Aorta (tissue), 5 donors: Measurements from ENCODE around the gene AOC2. TPM values are rescaled to one million over a fixed set of nuclear protein-coding genes. Genes with fewer than 3 reads are reported as not detected.
"Not testable (repeated sequence)": the region's sequence is repeated elsewhere in the genome, so short reads cannot be mapped to it uniquely, and the experiment has no call there.

Experiments used
- ATAC-seq: fragments of 200-7000 bp; cut with Tn5 transposase; one replicate; pipeline ENCODE4 v1.9.1; 2022; ENCODE audit warnings: moderate library complexity; ENCODE audit not compliant: low FRiP score
- DNase-seq, 2 donors: peaks; one replicate each; pipeline ENCODE4 v3.0.0-alpha.2; 2020
- H3K27ac ChIP-seq, 2 donors: one replicate each; pipeline ENCODE4 v1.5.1; 2013; ENCODE audit warnings: low read length in 2 of 2, mild to moderate bottlenecking in 2 of 2, moderate library complexity in 2 of 2, control low read depth in 1 of 2, inconsistent platforms in 1 of 2, low read depth in 1 of 2
- H3K27me3 ChIP-seq, 2 donors: one replicate each; pipeline ENCODE4 v1.6.1; 2013; ENCODE audit warnings: control low read depth in 1 of 2, low read length in 1 of 2, mild to moderate bottlenecking in 1 of 2, moderate library complexity in 1 of 2; ENCODE audit not compliant: insufficient read depth in 2 of 2, control insufficient read depth in 1 of 2
- H3K36me3 ChIP-seq, 2 donors: one replicate each; pipeline ENCODE4 v1.6.1; 2013; ENCODE audit warnings: control low read depth in 1 of 2, low read length in 1 of 2, mild to moderate bottlenecking in 1 of 2; ENCODE audit not compliant: insufficient read depth in 2 of 2, control insufficient read depth in 1 of 2
- H3K4me1 ChIP-seq, 2 donors: one replicate each; pipeline ENCODE4 v1.6.1; 2013; ENCODE audit warnings: low read length in 2 of 2, control low read depth in 1 of 2, mild to moderate bottlenecking in 1 of 2, moderate library complexity in 1 of 2; ENCODE audit not compliant: insufficient read depth in 2 of 2, control insufficient read depth in 1 of 2
- H3K4me3 ChIP-seq, 2 donors: one replicate each; pipeline ENCODE4 v1.5.1; 2013; ENCODE audit warnings: low read length in 2 of 2, control low read depth in 1 of 2, mild to moderate bottlenecking in 1 of 2
- H3K9me3 ChIP-seq: one replicate; pipeline ENCODE4 v1.6.1; 2013; ENCODE audit warnings: mild to moderate bottlenecking, low read length; ENCODE audit not compliant: control insufficient read depth
- whole genome bisulfite sequencing, 2 donors: extraction: QIAGEN DNeasy Blood & Tissue Kit; methylation state at CpG; one replicate each; pipeline ENCODE4 v1.1.7; 2013; 5-methylcytosine and 5-hydroxymethylcytosine counted together
- intact Hi-C, 2 donors: fragments of 100-400 bp; cut with DNase I; formaldehyde crosslinking; loops; one replicate each; pipeline versions ENCODE4 v1.14.2 to v1.15.0; 2022
- polyA plus RNA-seq, 2 donors: library from polyadenylated mRNA; stranded (reverse); fragments of 200-250 nt; gene quantifications; one replicate each; pipeline ENCODE4 v1.2.3, GENCODE V29; 2013
- total RNA-seq, 2 donors: library from RNA; stranded (reverse); fragmentation: NEBNext Ultra II Directional; extraction: Animal tissue kit (Norgen Biotek cat#: 25700); gene quantifications; one replicate each; pipeline ENCODE4 v1.2.1, GENCODE V29; 2021
- donor health status: healthy with polysubstance abuse.
- donor health status: Bipolar disorder and iron deficiency.
- donor health status: DM: no; HTN: no; CAD: no.
- donor health status: DM: no; HTN: no; CAD: no.
- donor health status: DM: yes; HTN: yes; CAD: no.

AOC2 gene
- total and polyA plus RNA-seq, 4 donors = 0.25 to 2.6 (median 1.1) TPM

DNA sequence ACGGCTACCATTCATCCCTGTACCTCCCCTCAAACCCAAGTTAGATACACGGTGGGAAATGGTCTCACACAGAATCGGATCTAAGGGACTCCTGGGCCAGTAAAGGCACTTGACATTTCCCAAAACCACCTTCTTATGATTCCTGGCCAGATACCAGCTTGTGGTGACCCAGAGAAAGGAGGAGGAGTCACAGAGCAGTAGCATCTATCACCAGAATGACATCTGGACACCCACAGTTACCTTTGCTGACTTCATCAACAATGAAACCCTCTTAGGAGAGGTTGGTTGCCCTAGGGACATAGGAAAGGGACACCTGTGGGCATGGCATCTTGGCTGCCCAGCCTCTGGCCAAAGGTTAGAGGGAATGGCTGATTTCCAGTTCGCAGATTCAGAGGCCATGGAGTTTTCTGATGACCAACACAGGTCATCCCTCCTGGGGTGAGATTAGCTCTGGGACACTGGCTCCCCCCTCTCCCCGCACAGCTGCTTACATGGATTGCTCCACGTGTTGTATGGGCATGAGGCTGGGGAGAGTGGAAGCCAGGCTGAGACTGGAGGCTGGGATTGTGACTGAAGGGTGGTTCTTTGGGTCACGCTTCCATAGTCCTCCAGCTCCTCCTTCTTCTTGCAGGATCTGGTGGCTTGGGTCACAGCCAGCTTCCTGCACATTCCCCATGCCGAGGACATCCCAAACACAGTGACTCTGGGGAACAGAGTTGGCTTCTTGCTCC, 5.2 kb downstream of the AOC2 start:
- no peak for ATAC-seq
- Histone ChIP-seq H3K27me3 (no peaks in the 10 kb centered on the region), H3K27ac (no peak overlapping the region), H3K4me3 (no peak overlapping the region), H3K4me1 (no peaks in the 10 kb centered on the region), H3K9me3 (no peaks in the 10 kb centered on the region), H3K36me3 (no peaks in the 10 kb centered on the region)
- DNase-seq = no peak
- intact Hi-C loops = loop anchor here in 1 of 2 donors (10.0 kb wide), 1 partner anchor 145 kb away; the partner anchor contains the start of gene RPL27
- 46 to 48% methylated on average over 8 of the region's 8 CpGs for WGBS, 2 donors

DNA sequence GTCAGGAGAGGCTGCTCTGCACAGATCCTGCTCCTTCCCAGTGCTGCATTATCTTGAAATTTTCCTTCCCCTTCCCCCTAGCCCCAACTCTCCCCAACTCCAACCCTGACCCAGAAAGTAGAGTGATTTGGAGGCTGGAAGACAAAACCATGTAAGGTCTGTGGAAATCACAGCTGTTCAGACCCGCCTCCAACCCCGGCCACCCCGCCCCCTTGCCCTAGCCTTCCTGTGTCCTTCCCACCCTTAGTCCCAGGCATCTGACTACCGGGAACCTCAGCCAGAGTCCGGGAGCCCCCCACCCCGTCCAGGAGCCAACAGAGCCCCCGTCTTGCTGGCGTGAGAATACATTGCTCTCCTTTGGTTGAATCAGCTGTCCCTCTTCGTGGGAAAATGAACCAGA, 6.6 kb downstream of the AOC2 start, which contains the start of gene AOC3:
AOC3 (plus strand) TSS at position 246 of the 400 bp plus-strand sequence; CDS start at position 391, 145 bp downstream.
- ATAC-seq = peak; percentile 70
- peak within 1 kb of the TSS; percentile 80 to 94 for H3K27ac ChIP-seq

DNA sequence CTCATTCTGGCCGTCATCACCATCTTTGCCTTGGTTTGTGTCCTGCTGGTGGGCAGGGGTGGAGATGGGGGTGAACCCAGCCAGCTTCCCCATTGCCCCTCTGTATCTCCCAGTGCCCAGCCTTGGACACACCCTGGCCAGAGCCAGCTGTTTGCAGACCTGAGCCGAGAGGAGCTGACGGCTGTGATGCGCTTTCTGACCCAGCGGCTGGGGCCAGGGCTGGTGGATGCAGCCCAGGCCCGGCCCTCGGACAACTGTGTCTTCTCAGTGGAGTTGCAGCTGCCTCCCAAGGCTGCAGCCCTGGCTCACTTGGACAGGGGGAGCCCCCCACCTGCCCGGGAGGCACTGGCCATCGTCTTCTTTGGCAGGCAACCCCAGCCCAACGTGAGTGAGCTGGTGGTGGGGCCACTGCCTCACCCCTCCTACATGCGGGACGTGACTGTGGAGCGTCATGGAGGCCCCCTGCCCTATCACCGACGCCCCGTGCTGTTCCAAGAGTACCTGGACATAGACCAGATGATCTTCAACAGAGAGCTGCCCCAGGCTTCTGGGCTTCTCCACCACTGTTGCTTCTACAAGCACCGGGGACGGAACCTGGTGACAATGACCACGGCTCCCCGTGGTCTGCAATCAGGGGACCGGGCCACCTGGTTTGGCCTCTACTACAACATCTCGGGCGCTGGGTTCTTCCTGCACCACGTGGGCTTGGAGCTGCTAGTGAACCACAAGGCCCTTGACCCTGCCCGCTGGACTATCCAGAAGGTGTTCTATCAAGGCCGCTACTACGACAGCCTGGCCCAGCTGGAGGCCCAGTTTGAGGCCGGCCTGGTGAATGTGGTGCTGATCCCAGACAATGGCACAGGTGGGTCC, 7.2 kb downstream of the AOC2 start:
- DNase-seq, H3K9me3 ChIP-seq, H3K4me1 ChIP-seq, H3K36me3 ChIP-seq, H3K27me3 ChIP-seq: not testable (repeated sequence)
- ATAC-seq = peak; percentile 27
- intact Hi-C loops = loop anchor here in 1 of 2 donors (2.0 kb wide), 1 partner anchor 43 kb away; no protein-coding TSS in a partner anchor
- peak overlapping the region; percentile 85 to 92 for H3K4me3 ChIP-seq
- WGBS, 2 donors = 42 to 49% methylated on average over 15 to 25 of the region's 28 CpGs
- peak overlapping the region; percentile 80 to 94 for H3K27ac ChIP-seq

More for the DNA sequence above, 6.6 kb downstream of the AOC2 start, which contains the start of gene AOC3:
- intact Hi-C loops = no loop called here
- no peaks in the 10 kb centered on the region for H3K4me1 ChIP-seq
- peak within 1 kb of the TSS; percentile 85 to 92 for H3K4me3 ChIP-seq
- no peaks in the 10 kb centered on the region for H3K27me3 ChIP-seq
- 8% methylated on average over 9 of the region's 9 CpGs for WGBS, 2 donors
- H3K9me3 ChIP-seq = no peaks in the 10 kb centered on the region
- DNase-seq = peak; percentile 77 to 89
- no peaks in the 10 kb centered on the region for H3K36me3 ChIP-seq

DNA sequence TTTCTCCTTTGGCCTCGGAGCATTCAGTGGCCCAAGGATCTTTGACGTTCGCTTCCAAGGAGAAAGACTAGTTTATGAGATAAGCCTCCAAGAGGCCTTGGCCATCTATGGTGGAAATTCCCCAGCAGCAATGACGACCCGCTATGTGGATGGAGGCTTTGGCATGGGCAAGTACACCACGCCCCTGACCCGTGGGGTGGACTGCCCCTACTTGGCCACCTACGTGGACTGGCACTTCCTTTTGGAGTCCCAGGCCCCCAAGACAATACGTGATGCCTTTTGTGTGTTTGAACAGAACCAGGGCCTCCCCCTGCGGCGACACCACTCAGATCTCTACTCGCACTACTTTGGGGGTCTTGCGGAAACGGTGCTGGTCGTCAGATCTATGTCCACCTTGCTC, 8.0 kb downstream of the AOC2 start:
- WGBS, 2 donors = 36 to 45% methylated on average over 15 of the region's 15 CpGs
- no peak for DNase-seq
- H3K4me3 ChIP-seq = peak overlapping the region; percentile 84 to 85
- H3K36me3 ChIP-seq = no peaks in the 10 kb centered on the region
- intact Hi-C loops = loop anchor here in 1 of 2 donors (2.0 kb wide), 1 partner anchor 42 kb away; no protein-coding TSS in a partner anchor
- no peaks in the 10 kb centered on the region for H3K9me3 ChIP-seq
- no peaks in the 10 kb centered on the region for H3K27me3 ChIP-seq
- no peaks in the 10 kb centered on the region for H3K4me1 ChIP-seq
- ATAC-seq = no peak
- H3K27ac ChIP-seq = peak overlapping the region; percentile 66 to 94

DNA sequence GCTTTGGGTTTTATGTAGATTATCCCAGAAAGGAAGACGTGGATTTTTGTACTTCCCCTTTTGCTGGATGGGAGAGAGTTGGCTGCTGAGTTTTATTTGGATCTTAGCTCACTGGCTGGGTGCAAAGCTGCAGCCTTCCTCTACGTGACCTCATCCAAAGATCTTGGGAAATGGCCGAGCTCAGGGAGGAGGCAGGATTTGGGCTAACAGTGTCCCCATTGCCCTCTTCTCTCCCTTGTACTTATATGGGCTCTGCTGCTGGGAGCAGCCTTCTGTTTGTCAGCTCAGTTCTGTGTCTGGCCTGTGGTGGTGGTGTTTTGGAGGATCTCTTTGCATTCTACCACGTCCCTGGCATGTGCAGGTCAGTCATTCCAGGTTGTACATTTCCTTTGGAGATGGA, 8.6 kb downstream of the AOC2 start:
- WGBS, 2 donors = 4 to 6% methylated on average over 4 of the region's 4 CpGs
- DNase-seq (peak in 1 of 2 donors; percentile 64), ATAC-seq (peak; percentile 72)

DNA sequence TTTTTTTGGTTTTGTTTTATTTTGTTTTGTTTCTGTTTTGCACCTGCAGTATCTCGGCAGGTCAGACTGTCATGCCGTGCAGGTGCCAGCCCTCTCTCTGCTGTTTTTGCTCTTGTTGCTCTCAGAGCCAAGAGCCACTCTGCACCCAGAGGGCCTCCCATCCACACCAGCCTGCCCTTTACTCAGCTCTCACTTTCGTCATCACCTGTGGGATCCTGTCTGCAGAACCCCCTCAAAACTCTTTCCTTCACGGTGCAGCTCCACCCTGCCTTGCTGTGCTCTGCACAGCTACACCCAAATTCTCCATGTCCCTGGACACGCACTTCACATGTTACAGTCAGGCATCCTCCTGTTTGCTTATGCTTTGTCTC, 9.2 kb downstream of the AOC2 start:
- H3K9me3 ChIP-seq = no peaks in the 10 kb centered on the region
- ATAC-seq (no peak), DNase-seq (no peak)
- peak overlapping the region; percentile 23 to 75 for H3K27ac ChIP-seq
- no peaks in the 10 kb centered on the region for H3K4me1 ChIP-seq
- H3K27me3 ChIP-seq = no peaks in the 10 kb centered on the region
- H3K36me3 ChIP-seq = no peaks in the 10 kb centered on the region
- intact Hi-C loops = loop anchor here in 1 of 2 donors (2.0 kb wide), 1 partner anchor 41 kb away; no protein-coding TSS in a partner anchor
- peak overlapping the region; percentile 72 to 84 for H3K4me3 ChIP-seq
- 10 to 14% methylated on average over 5 of the region's 5 CpGs for WGBS, 2 donors

More for the DNA sequence above, 8.6 kb downstream of the AOC2 start:
- intact Hi-C loops = loop anchor here in 1 of 2 donors (2.0 kb wide), 1 partner anchor 42 kb away; no protein-coding TSS in a partner anchor
- Histone ChIP-seq H3K36me3 (no peaks in the 10 kb centered on the region), H3K27ac (peak overlapping the region; percentile 75 to 94), H3K9me3 (no peaks in the 10 kb centered on the region), H3K4me3 (peak overlapping the region; percentile 84 to 85), H3K4me1 (no peaks in the 10 kb centered on the region), H3K27me3 (no peaks in the 10 kb centered on the region)

DNA sequence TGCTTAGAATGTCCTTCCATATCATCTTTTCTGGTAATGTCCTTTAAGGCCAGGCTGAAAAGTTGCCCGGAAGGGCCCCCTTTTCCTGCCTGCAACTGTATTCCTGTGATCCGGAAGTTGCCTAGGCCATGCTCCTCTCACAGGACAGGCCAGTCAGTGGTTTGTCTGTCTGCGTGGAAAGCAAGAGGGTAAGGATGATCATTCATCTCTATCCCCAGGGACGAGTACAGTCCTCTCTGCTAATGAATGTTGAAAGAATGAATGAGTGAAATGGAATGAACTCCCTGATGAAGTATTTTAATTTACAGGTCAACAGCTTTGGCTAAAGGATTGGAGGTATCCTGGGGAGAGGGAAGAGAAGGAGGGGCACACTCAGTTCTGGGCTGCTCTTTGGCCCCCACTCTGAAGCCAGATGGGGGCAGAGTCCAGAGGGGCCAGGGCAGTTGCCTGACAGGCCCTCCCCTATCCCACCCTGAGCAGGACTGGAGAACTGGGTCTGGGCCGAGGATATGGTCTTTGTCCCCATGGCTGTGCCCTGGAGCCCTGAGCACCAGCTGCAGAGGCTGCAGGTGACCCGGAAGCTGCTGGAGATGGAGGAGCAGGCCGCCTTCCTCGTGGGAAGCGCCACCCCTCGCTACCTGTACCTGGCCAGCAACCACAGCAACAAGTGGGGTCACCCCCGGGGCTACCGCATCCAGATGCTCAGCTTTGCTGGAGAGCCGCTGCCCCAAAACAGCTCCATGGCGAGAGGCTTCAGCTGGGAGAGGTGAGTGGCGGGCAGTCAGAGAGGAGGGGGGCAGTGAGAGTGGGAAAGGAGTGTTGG, 9.8 kb downstream of the AOC2 start:
- Histone ChIP-seq H3K4me1 (no peaks in the 10 kb centered on the region), H3K36me3 (no peaks in the 10 kb centered on the region), H3K9me3 (no peaks in the 10 kb centered on the region), H3K27me3 (no peaks in the 10 kb centered on the region), H3K4me3 (peak overlapping the region; percentile 72 to 84), H3K27ac (peak overlapping the region in 1 of 2 donors; percentile 75)
- WGBS, 2 donors = 60 to 64% methylated on average over 15 of the region's 15 CpGs
- DNase-seq = peak in 1 of 2 donors; percentile 46
- intact Hi-C loops = loop anchor here in 1 of 2 donors (2.0 kb wide), 1 partner anchor 41 kb away; no protein-coding TSS in a partner anchor
- ATAC-seq = no peak
